Natural killer cell (primary cell): ENCODE data around the gene RERE. TPM values are rescaled to one million over a fixed set of nuclear protein-coding genes. Genes with fewer than 3 reads are reported as not detected.

Source experiments
- ATAC-seq, 3 donors: fragments of 150-1000 bp in 2 of 3; fragments of 200-7000 bp in 1 of 3; cut with Tn5 transposase; 1 replicate in 1 of 3; 2 replicates in 2 of 3; pipeline ENCODE4 v1.10.0; 2021; ENCODE audit warnings: mild to moderate bottlenecking in 2 of 3, moderate library complexity in 2 of 3
- DNase-seq, 2 donors: peaks; one replicate each; pipeline versions ENCODE4 v3.0.0 to v3.0.0-alpha.2; 2013 to 2021; ENCODE audit warnings: mixed read lengths in 1 of 2
- H3K27ac ChIP-seq: one replicate; pipeline ENCODE4 v1.5.1; 2013; ENCODE audit warnings: mild to moderate bottlenecking, low read length
- H3K27me3 ChIP-seq: one replicate; pipeline ENCODE4 v1.6.1; 2013; ENCODE audit warnings: low read length; ENCODE audit not compliant: control insufficient read depth, insufficient read depth
- H3K36me3 ChIP-seq: one replicate; pipeline ENCODE4 v1.6.1; 2013; ENCODE audit warnings: low read length; ENCODE audit not compliant: control insufficient read depth, insufficient read depth
- H3K4me1 ChIP-seq: one replicate; pipeline ENCODE4 v1.6.1; 2013; ENCODE audit warnings: low read length; ENCODE audit not compliant: control insufficient read depth, insufficient read depth
- H3K4me3 ChIP-seq: one replicate; pipeline ENCODE4 v1.5.1; 2013; ENCODE audit warnings: low read length
- H3K9me3 ChIP-seq: one replicate; pipeline ENCODE4 v1.6.1; 2013; ENCODE audit warnings: low read length; ENCODE audit not compliant: control insufficient read depth, insufficient read depth
- H3K27ac Mint-ChIP-seq, 2 donors: one replicate each; pipeline ENCODE4 v1.8.0; 2022; ENCODE audit warnings: mild to moderate bottlenecking in 2 of 2, mixed read lengths in 2 of 2, moderate library complexity in 1 of 2
- H3K27me3 Mint-ChIP-seq, 2 donors: one replicate each; pipeline ENCODE4 v1.8.0; 2022; ENCODE audit warnings: low read depth in 2 of 2, mixed read lengths in 2 of 2
- H3K36me3 Mint-ChIP-seq: one replicate; pipeline ENCODE4 v1.8.0; 2022; ENCODE audit warnings: mixed read lengths
- H3K4me1 Mint-ChIP-seq, 2 donors: one replicate each; pipeline ENCODE4 v1.8.0; 2022; ENCODE audit warnings: mixed read lengths in 2 of 2
- H3K4me3 Mint-ChIP-seq: one replicate; pipeline ENCODE4 v1.8.0; 2022; ENCODE audit warnings: mild to moderate bottlenecking, moderate library complexity, mixed read lengths
- H3K9me3 Mint-ChIP-seq, 2 donors: one replicate each; pipeline ENCODE4 v1.8.0; 2022; ENCODE audit warnings: mixed read lengths in 2 of 2
- WGBS: methylation state at CpG from one replicate; pipeline ENCODE4 v1.1.7; 2013; ENCODE audit warnings: missing lambda C conversion rate; ENCODE audit not compliant: insufficient coverage; 5-methylcytosine and 5-hydroxymethylcytosine counted together
- intact Hi-C: fragments of 100-400 bp; cut with micrococcal nuclease; formaldehyde crosslinking; loops from one replicate; pipeline ENCODE4 v1.14.2; 2022
- total RNA-seq, 4 donors: library from RNA; stranded (reverse); fragments of 120-200 nt in 1 of 4; gene quantifications; one replicate each; pipeline versions ENCODE4 v1.2.3 to v1.2.4, GENCODE V29; 2013 to 2022
- TF ChIP-seq, protein P1 (sequence below): fragments of 200-600 bp; IDR thresholded peaks from one replicate; pipeline ENCODE4 v1.8.0; 2022; ENCODE audit warnings: antibody characterized with exemption

Gene RERE
- total RNA-seq, 3 donors from 2014 or later (not counting 1 experiment from before 2014, with no cell fraction given): 67.7 to 76.0 (median 73.0) TPM

DNA sequence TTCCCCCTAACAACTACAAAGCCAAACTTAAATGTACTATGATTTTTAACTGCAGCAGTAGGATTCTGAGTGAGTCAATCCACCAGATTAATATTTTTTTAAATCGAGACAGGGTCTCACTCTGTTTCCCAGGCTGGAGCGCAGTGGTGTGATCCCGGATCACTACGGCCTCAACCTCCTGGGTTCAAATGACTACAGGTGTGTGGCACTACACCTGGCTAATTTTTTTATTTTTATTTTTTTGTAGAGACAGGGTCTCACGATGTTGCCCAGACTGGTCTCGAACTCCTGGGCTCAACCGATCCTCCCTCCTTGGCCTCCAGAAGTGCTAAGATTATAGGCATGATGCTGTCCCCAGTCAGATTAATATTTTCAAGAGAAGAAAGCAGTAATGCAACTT, 411.4 kb downstream of the RERE start:
- Mint-ChIP-seq H3K36me3 (no peaks in the 10 kb centered on the region), H3K4me3 (no peak overlapping the region), H3K9me3 (no peaks in the 10 kb centered on the region), H3K27ac (no peak overlapping the region), H3K27me3 (peaks cover 0 to 3% of the 10 kb centered on the region in 2 donors), H3K4me1 (peaks cover 15 to 18% of the 10 kb centered on the region in 2 donors)
- no peaks in the 10 kb centered on the region for H3K27me3 ChIP-seq
- H3K4me3 ChIP-seq: no peak overlapping the region
- WGBS: 94% methylated on average over 7 of the region's 7 CpGs
- H3K4me1 ChIP-seq: peaks cover 3% of the 10 kb centered on the region
- intact Hi-C loops: no loop called here
- TF ChIP-seq, protein P1, sequence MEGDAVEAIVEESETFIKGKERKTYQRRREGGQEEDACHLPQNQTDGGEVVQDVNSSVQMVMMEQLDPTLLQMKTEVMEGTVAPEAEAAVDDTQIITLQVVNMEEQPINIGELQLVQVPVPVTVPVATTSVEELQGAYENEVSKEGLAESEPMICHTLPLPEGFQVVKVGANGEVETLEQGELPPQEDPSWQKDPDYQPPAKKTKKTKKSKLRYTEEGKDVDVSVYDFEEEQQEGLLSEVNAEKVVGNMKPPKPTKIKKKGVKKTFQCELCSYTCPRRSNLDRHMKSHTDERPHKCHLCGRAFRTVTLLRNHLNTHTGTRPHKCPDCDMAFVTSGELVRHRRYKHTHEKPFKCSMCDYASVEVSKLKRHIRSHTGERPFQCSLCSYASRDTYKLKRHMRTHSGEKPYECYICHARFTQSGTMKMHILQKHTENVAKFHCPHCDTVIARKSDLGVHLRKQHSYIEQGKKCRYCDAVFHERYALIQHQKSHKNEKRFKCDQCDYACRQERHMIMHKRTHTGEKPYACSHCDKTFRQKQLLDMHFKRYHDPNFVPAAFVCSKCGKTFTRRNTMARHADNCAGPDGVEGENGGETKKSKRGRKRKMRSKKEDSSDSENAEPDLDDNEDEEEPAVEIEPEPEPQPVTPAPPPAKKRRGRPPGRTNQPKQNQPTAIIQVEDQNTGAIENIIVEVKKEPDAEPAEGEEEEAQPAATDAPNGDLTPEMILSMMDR: no peak
- ATAC-seq: no peak
- no peaks in the 10 kb centered on the region for H3K9me3 ChIP-seq
- DNase-seq: no peak
- H3K36me3 ChIP-seq: peaks cover 2% of the 10 kb centered on the region
- H3K27ac ChIP-seq: no peak overlapping the region

DNA sequence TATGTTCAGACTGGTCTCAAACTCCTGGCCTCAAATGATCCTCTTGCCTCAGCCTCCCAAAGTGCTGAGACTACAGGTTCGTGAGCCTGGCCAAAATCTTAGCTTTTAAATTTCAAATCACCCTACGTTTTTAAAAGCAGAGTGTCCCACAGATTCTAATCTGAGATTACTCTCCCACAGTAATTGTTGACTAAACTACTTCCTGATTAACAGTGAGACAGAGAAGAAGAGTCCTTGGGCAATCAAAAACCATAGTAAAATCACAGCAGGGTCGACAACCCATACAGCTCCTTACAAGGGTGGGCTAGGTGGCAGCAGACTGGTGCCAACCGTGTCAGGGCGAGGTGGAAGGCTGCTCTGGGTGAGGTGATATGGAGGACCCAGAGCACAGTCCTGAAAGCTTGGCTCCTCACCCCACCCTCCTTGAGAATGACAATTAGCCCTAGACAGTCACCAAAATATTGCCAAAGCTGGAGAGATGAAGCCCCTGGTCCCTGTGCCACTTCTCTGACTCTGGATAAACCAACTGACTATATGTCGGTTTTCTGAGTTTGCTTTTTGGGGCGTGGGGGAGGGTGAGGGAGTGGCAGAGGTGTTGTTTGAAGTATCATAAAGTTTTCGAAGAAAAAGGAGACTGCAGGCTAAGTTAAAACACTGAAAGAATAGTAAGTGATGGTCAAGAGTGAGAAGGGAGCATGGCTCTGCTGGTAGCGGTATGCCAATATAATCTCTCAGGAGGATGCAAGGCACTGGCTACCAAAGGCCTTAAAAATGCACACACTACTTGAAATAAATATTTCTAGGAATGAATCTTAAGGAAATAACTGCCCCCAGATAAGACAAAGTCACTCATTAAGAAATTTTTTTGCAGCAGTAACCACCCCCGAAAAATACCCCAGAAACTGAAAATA, 412.7 kb downstream of the RERE start:
- Histone ChIP-seq H3K27ac (no peak overlapping the region), H3K9me3 (no peaks in the 10 kb centered on the region), H3K36me3 (peaks cover 2% of the 10 kb centered on the region), H3K4me1 (peaks cover 3% of the 10 kb centered on the region), H3K27me3 (no peaks in the 10 kb centered on the region), H3K4me3 (no peak overlapping the region)
- no peak overlapping the region for H3K27ac Mint-ChIP-seq
- peaks cover 0 to 3% of the 10 kb centered on the region in 2 donors for H3K27me3 Mint-ChIP-seq
- H3K9me3 Mint-ChIP-seq: no peaks in the 10 kb centered on the region
- no peaks in the 10 kb centered on the region for H3K36me3 Mint-ChIP-seq
- TF ChIP-seq, protein P1: no peak
- H3K4me1 Mint-ChIP-seq: peaks cover 12 to 15% of the 10 kb centered on the region in 2 donors
- ATAC-seq (no peak), DNase-seq (no peak)
- intact Hi-C loops: no loop called here
- 81% methylated on average over 6 of the region's 10 CpGs for WGBS
- H3K4me3 Mint-ChIP-seq: no peak overlapping the region

DNA sequence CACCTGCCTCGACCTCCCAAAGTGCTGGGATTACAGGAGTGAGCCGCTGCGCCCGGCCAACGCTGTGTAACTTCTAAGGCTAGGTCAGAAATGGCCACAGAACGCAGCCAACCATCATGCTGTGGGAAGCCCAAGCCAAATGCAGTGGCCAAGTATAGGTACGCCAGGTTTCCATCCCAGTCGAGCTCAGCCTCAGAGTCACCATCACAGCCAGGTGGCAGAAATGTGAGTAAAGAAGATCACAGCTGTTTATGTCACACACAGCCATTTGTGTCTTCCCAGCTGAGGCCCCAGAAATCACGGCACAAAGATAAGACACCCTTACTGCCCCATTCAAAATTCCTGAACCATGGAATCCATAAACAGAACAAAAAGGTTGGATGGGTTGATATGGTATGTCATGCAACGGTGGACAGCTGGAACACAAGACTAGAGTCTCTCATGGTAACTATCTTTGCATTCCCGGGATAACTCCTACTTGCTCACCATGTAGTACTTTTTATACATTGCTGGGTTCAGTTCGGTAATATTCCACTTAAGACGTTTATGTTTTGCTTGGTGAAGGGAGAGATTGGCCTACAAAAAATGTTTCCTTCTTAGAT, 415.2 kb downstream of the RERE start:
- TF ChIP-seq, protein P1: no peak
- intact Hi-C loops: no loop called here
- WGBS: 97% methylated on average over 13 of the region's 13 CpGs
- no peaks in the 10 kb centered on the region for H3K9me3 ChIP-seq
- Mint-ChIP-seq H3K4me1 (peaks cover 18 to 21% of the 10 kb centered on the region in 2 donors), H3K9me3 (no peaks in the 10 kb centered on the region), H3K27ac (no peak overlapping the region), H3K27me3 (no peaks in the 10 kb centered on the region), H3K4me3 (no peak overlapping the region), H3K36me3 (no peaks in the 10 kb centered on the region)
- peaks cover 2% of the 10 kb centered on the region for H3K36me3 ChIP-seq
- H3K27ac ChIP-seq: no peak overlapping the region
- no peak for ATAC-seq
- peaks cover 5% of the 10 kb centered on the region for H3K4me1 ChIP-seq
- H3K4me3 ChIP-seq: no peak overlapping the region
- no peaks in the 10 kb centered on the region for H3K27me3 ChIP-seq
- no peak for DNase-seq
